Prostate gland (tissue), 2 donors: ENCODE measurements around the gene TVP23C.
"Not testable (repeated sequence)": the region's sequence is repeated elsewhere in the genome, so short reads cannot be mapped to it uniquely, and the experiment has no call there.

Experiments
- CTCF ChIP-seq, 4 experiments: fragments of 200-600 bp in 2 of 4; fragments of 450-650 bp in 2 of 4; sonication (generic) in 2 of 4; IDR thresholded peaks; 1 replicate in 3 of 4; 2 replicates in 1 of 4; pipeline ENCODE4 v1.5.1; 2016 to 2019; ENCODE audit warnings: antibody characterized with exemption in 4 of 4, mild to moderate bottlenecking in 2 of 4, moderate library complexity in 2 of 4
- POLR2A ChIP-seq: fragments of 450-650 bp; IDR thresholded peaks from one replicate; pipeline ENCODE4 v1.6.1; 2016; ENCODE audit warnings: antibody characterized with exemption, mild to moderate bottlenecking
- POLR2AphosphoS5 ChIP-seq: sonication (generic); formaldehyde crosslinking; IDR thresholded peaks from one replicate; pipeline ENCODE4 v1.6.1; 2017; ENCODE audit warnings: antibody characterized with exemption

- not testable (repeated sequence) for TF ChIP-seq CTCF (IDR thresholded peaks at IDR 0.05); POLR2AphosphoS5; POLR2A
Observed at GRCh38 chr17:15561439-15561838, 1.8 kb downstream of the TVP23C start.
